K562 (cell line): ENCODE results near the gene RGR. TPM values are rescaled to one million over a fixed set of nuclear protein-coding genes. Genes with fewer than 3 reads are reported as not detected.

Experiments
- ATF4 ChIP-seq: fragments of 450-650 bp; formaldehyde crosslinking; IDR thresholded peaks from 2 replicates; pipeline ENCODE4 v1.4.0; 2022; ENCODE audit warnings: mild to moderate bottlenecking, moderate library complexity
- CREB3 ChIP-seq: fragments of 450-650 bp; conservative IDR thresholded peaks from 2 replicates; pipeline ENCODE4 v1.6.1; 2016; ENCODE audit warnings: missing genetic modification characterization, low read depth, mild to moderate bottlenecking, missing compliant biosample characterization, moderate library complexity
- DEAF1 ChIP-seq: fragments of 450-650 bp; formaldehyde crosslinking; IDR thresholded peaks from 2 replicates; pipeline ENCODE4 v1.4.0; 2020; ENCODE audit warnings: mild to moderate bottlenecking, moderate library complexity
- FOXA3 ChIP-seq, 2 experiments: fragments of 450-650 bp in 1 of 2; sonication (generic) in 1 of 2; formaldehyde crosslinking; IDR thresholded peaks in 1 of 2; conservative IDR thresholded peaks in 1 of 2; 2 replicates each; pipeline versions ENCODE4 v1.4.0 to v1.8.0; 2020 to 2022; ENCODE audit warnings: mild to moderate bottlenecking in 2 of 2, missing genetic modification reagents in 1 of 2
- ILK ChIP-seq: fragments of 450-650 bp; IDR thresholded peaks from 2 replicates; pipeline ENCODE4 v1.6.1; 2016; ENCODE audit warnings: missing genetic modification characterization, low read depth, mild to moderate bottlenecking, missing compliant biosample characterization, moderate library complexity, borderline replicate concordance
- MCM5 ChIP-seq: fragments of 450-650 bp; IDR thresholded peaks from 2 replicates; pipeline ENCODE4 v1.6.1; 2016; ENCODE audit warnings: low read depth
- NR1H2 ChIP-seq: sonication (generic); formaldehyde crosslinking; IDR thresholded peaks from 2 replicates; pipeline ENCODE4 v1.4.0; 2020; ENCODE audit warnings: mild to moderate bottlenecking, missing genetic modification reagents
- PRMT5 ChIP-seq: sonication (generic); formaldehyde crosslinking; IDR thresholded peaks from 2 replicates; pipeline ENCODE4 v1.5.0; 2020; ENCODE audit warnings: missing genetic modification reagents
- RFX7 ChIP-seq: fragments of 250-450 bp; sonication (Bioruptor Pico); IDR thresholded peaks from 2 replicates; pipeline ENCODE4 v1.5.1; 2021; ENCODE audit warnings: mild to moderate bottlenecking
- SAFB ChIP-seq: fragments of 200-400 bp; formaldehyde crosslinking; IDR thresholded peaks from 2 replicates; pipeline ENCODE4 v1.6.1; 2017; ENCODE audit warnings: low read depth, low read length, borderline replicate concordance
- TCF3 ChIP-seq: sonication (generic); formaldehyde crosslinking; IDR thresholded peaks from 2 replicates; pipeline ENCODE4 v1.4.0; 2020; ENCODE audit warnings: mild to moderate bottlenecking, missing genetic modification reagents
- TEAD2 ChIP-seq: fragments of 450-650 bp; IDR thresholded peaks from 2 replicates; pipeline ENCODE4 v1.6.1; 2016; ENCODE audit warnings: missing genetic modification characterization, control low read depth, missing compliant biosample characterization
- TSC22D4 ChIP-seq: fragments of 450-650 bp; IDR thresholded peaks from 2 replicates; pipeline ENCODE4 v1.6.1; 2016; ENCODE audit warnings: missing genetic modification characterization, missing biosample characterization, control low read depth
- ZNF311 ChIP-seq: fragments of 250-450 bp; sonication (Bioruptor Pico); IDR thresholded peaks from 2 replicates; pipeline ENCODE4 v1.4.0; 2020; ENCODE audit warnings: mild to moderate bottlenecking, moderate library complexity
- ZNF407 ChIP-seq: fragments of 450-650 bp; IDR thresholded peaks from 2 replicates; pipeline ENCODE4 v1.6.1; 2016; ENCODE audit warnings: low read depth
- ZNF408 ChIP-seq: fragments of 250-450 bp; sonication (Bioruptor Pico); IDR thresholded peaks from 2 replicates; pipeline ENCODE4 v1.4.0; 2020; ENCODE audit warnings: low read depth, mild to moderate bottlenecking, moderate library complexity
- polyA plus RNA-seq, 8 experiments: library from polyadenylated mRNA; depleted of rRNA in 4 of 8; stranded (reverse) in 5 of 8; unstranded in 3 of 8; fragments of >200 nt; fragmentation: Nextera tagmentation in 2 of 8; fragmentation: Illumina TruSeq in 1 of 8; extraction: Ambion mirVana in 2 of 8; extraction: Trizol in 1 of 8; gene quantifications; 2 replicates each; pipeline versions ENCODE4 v1.2.1 to v1.2.3, GENCODE V29; 2011 to 2014; ENCODE audit warnings: inconsistent platforms in 1 of 8, missing spikeins in 1 of 8
- total RNA-seq, 7 experiments: library from RNA; depleted of rRNA in 6 of 7; stranded (reverse); fragments of >200 nt in 6 of 7; fragmentation: Illumina TruSeq in 2 of 7; extraction: Trizol in 2 of 7; gene quantifications; 2 replicates each; pipeline versions ENCODE4 v1.2.1 to v1.2.3, GENCODE V29; 2011 to 2021; ENCODE audit warnings: low replicate concordance in 1 of 7

RGR gene
- total and polyA plus RNA-seq, 9 of the 15 experiments (the other 6 are each of a cell fraction or from before 2014, with no cell fraction given) = not detected

- no peak for TF ChIP-seq TSC22D4 (tag)
- TF ChIP-seq ZNF407 = no peak
- no peak for TF ChIP-seq PRMT5 (CRISPR knock-in tag)
- no peak for TF ChIP-seq ZNF408
- TF ChIP-seq ILK (tag) = no peak
- peak; percentile 87 for TF ChIP-seq ZNF311 (CRISPR knock-in tag)
- no peak for TF ChIP-seq MCM5
- TF ChIP-seq SAFB = no peak
- TF ChIP-seq ATF4 (CRISPR knock-in tag) = 0 out of 2 replicates have a peak, but pooled peaks have one; percentile 38
- TF ChIP-seq RFX7 (CRISPR knock-in tag) = no peak
- TF ChIP-seq NR1H2 (CRISPR knock-in tag) = no peak
- 0 out of 2 replicates have a peak, but pooled peaks have one; percentile 23 for TF ChIP-seq DEAF1 (CRISPR knock-in tag)
- peak; percentile 87 for TF ChIP-seq CREB3 (tag)
- TF ChIP-seq TCF3 = peak; percentile 99
- peak; percentile 13 to 45; a peak in 2 of 4 replicates for TF ChIP-seq FOXA3 (CRISPR knock-in tag; conservative IDR thresholded peaks at IDR 0.05 in 1 of 2, IDR thresholded peaks at IDR 0.05 in 1 of 2)
- TF ChIP-seq TEAD2 (tag) = 0 out of 2 replicates have a peak, but pooled peaks have one; percentile 32
Measured at GRCh38 chr10:84293574-84294016, 48.7 kb downstream of the RGR start (continued).
